Measurements from ENCODE around the gene METTL26. TPM values are rescaled to one million over a fixed set of nuclear protein-coding genes. Genes with fewer than 3 reads are reported as not detected.

METTL26 gene
- total and polyA plus RNA-seq, 4 donors: 26.3 to 69.1 (median 41.4) TPM

- Histone ChIP-seq H3K27ac (ENCODE audit: low read depth in 1 of 2, low read length in 2 of 2) (no peak overlapping the region), H3K9me3 (ENCODE audit: control insufficient read depth in 4 of 4, low read length in 3 of 4) (no peaks in the 10 kb centered on the region), H3K36me3 (ENCODE audit: control insufficient read depth in 4 of 4, insufficient read depth in 3 of 4, low read depth in 1 of 4, low read length in 3 of 4) (no peaks in the 10 kb centered on the region), H3K9ac (ENCODE audit: low read depth in 1 of 2, low read length in 2 of 2) (no peak overlapping the region), H3K4me1 (ENCODE audit: control insufficient read depth in 4 of 4, insufficient read depth in 4 of 4, low read length in 3 of 4) (peaks cover 17 to 64% (median 50%) of the 10 kb centered on the region in 4 donors), H3K4me3 (ENCODE audit: low read depth in 1 of 3, low read length in 3 of 3) (no peak overlapping the region), H3K27me3 (ENCODE audit: control insufficient read depth in 4 of 4, insufficient read depth in 4 of 4, low read length in 3 of 4) (no peaks in the 10 kb centered on the region)
- 74% methylated on average over 14 of the region's 14 CpGs for WGBS
- TF ChIP-seq EGR1 (IDR thresholded peaks at IDR 0.05; ENCODE audit: low read depth in 2 of 2) (no peak), CTCF (IDR thresholded peaks at IDR 0.05; ENCODE audit: low read depth, low read length, missing input control) (no peak), HNF4A (conservative IDR thresholded peaks at IDR 0.05) (peak; percentile 56 to 81), NR2F2 (IDR thresholded peaks at IDR 0.05) (peak; percentile 61), GABPA (IDR thresholded peaks at IDR 0.05 in 1 of 2, conservative IDR thresholded peaks at IDR 0.05 in 1 of 2) (no peak), RAD21 (IDR thresholded peaks at IDR 0.05) (peak in 1 of 2 donors; percentile 22), SP1 (IDR thresholded peaks at IDR 0.05) (peak; percentile 56), RXRA (IDR thresholded peaks at IDR 0.05) (peak; percentile 36 to 67)
- DNase-seq (ENCODE audit: low spot score): peak; percentile 46
Measured at GRCh38 chr16:586645-587590, 49.2 kb downstream of the METTL26 start.

GRCh38 chr16:586047-586644 is 50.0 kb downstream of the METTL26 start:
- Histone ChIP-seq H3K9me3 (ENCODE audit: control insufficient read depth in 4 of 4, low read length in 3 of 4) (no peaks in the 10 kb centered on the region), H3K27me3 (ENCODE audit: control insufficient read depth in 4 of 4, insufficient read depth in 4 of 4, low read length in 3 of 4) (no peaks in the 10 kb centered on the region), H3K27ac (ENCODE audit: low read depth in 1 of 2, low read length in 2 of 2) (no peak overlapping the region), H3K4me3 (ENCODE audit: low read depth in 1 of 3, low read length in 3 of 3) (no peak overlapping the region), H3K4me1 (ENCODE audit: control insufficient read depth in 4 of 4, insufficient read depth in 4 of 4, low read length in 3 of 4) (peaks cover 14 to 57% (median 44%) of the 10 kb centered on the region in 4 donors), H3K9ac (ENCODE audit: low read depth in 1 of 2, low read length in 2 of 2) (no peak overlapping the region), H3K36me3 (ENCODE audit: control insufficient read depth in 4 of 4, insufficient read depth in 3 of 4, low read depth in 1 of 4, low read length in 3 of 4) (no peaks in the 10 kb centered on the region)
- WGBS: 62% methylated on average over 16 of the region's 16 CpGs
- TF ChIP-seq TAF1 (conservative IDR thresholded peaks at IDR 0.05) (no peak), FOXA1 (IDR thresholded peaks at IDR 0.05) (no peak), HNF4G (IDR thresholded peaks at IDR 0.05) (no peak), HNF4A (conservative IDR thresholded peaks at IDR 0.05) (no peak), EGR1 (IDR thresholded peaks at IDR 0.05; ENCODE audit: low read depth in 2 of 2) (no peak), REST (IDR thresholded peaks at IDR 0.05) (no peak), ZBTB33 (IDR thresholded peaks at IDR 0.05) (no peak), RXRA (IDR thresholded peaks at IDR 0.05) (no peak), NR2F2 (IDR thresholded peaks at IDR 0.05) (no peak), FOXA2 (IDR thresholded peaks at IDR 0.05) (no peak), CTCF (IDR thresholded peaks at IDR 0.05; ENCODE audit: low read depth, low read length, missing input control) (no peak), RAD21 (IDR thresholded peaks at IDR 0.05) (no peak), JUND (IDR thresholded peaks at IDR 0.05) (no peak), GABPA (IDR thresholded peaks at IDR 0.05 in 1 of 2, conservative IDR thresholded peaks at IDR 0.05 in 1 of 2) (no peak), YY1 (IDR thresholded peaks at IDR 0.05) (no peak), MAX (IDR thresholded peaks at IDR 0.05) (no peak)
- DNase-seq (ENCODE audit: low spot score): no peak
